Mammary epithelial cell (primary cell): ENCODE results near the gene PERM1.

Experiments used
- CTCF ChIP-seq, 2 donors: IDR thresholded peaks in 1 of 2; conservative IDR thresholded peaks in 1 of 2; 2 replicates each; pipeline ENCODE4 v1.5.1; 2011 to 2012; ENCODE audit warnings: inconsistent platforms in 2 of 2, low read length in 2 of 2, mild to moderate bottlenecking in 2 of 2, control low read depth in 1 of 2, low read depth in 1 of 2; ENCODE audit not compliant: insufficient read depth in 1 of 2; ENCODE audit errors: extremely low read depth in 1 of 2
- EZH2 ChIP-seq: IDR thresholded peaks from 2 replicates; pipeline ENCODE4 v1.6.1; 2012; ENCODE audit warnings: low read length, inconsistent platforms, borderline replicate concordance

DNA sequence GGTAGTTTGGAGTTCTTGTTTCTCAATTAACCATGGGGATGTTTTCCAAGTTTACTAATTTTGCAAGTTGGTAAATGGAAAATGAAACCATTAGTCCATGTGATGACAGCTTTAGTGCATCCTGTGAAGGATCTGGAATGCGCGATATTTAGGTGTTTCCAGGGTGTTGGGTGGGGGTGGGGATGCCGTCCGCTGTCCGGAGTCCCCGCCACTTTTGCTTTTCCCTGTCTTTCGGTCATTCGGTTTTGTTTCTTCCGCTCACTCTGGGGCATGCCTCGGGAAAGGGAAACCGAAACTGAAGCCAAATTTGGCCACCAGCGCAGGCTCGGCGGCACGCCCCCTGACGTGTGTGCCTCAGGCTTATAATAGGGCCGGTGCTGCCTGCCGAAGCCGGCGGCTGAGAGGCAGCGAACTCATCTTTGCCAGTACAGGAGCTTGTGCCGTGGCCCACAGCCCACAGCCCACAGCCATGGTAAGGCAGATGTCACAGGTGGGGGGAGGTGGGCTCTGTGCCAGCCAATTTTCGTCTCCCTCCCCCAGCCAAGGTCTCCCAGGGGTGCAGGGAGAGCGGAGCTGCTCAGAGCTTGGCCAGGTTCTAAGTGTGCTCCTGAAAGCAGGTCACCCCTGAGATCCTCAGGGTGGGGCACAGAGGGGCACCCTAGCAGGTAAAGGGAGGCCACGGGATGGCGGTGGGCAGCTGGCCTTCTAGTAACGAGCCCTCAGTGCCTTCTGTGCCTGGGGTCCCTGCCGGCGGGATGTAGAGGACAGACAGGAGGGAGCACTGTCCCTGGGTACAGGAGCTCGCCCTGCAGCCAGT lies 31.4 kb upstream of the PERM1 start, which contains the start of gene ISG15:
- TF ChIP-seq CTCF (conservative IDR thresholded peaks at IDR 0.05 in 1 of 2, IDR thresholded peaks at IDR 0.05 in 1 of 2; ENCODE audit: extremely low read depth in 1 of 2, insufficient read depth in 1 of 2, low read depth in 1 of 2, low read length in 2 of 2): no peak
- no peak for TF ChIP-seq EZH2
